Measurements from ENCODE around the gene IGFBPL1.

The IGFBPL1 gene

GRCh38 chr9:38439916-38440301 is 15.7 kb upstream of the IGFBPL1 start:
- no peak overlapping the region for H3K4me3 ChIP-seq (ENCODE audit: low read depth, low read length)
- TF ChIP-seq CTCF (IDR thresholded peaks at IDR 0.05; ENCODE audit: borderline replicate concordance, insufficient read depth, low read depth, low read length): no peak

- H3K4me3 ChIP-seq (ENCODE audit: low read depth, low read length): no peak overlapping the region
- TF ChIP-seq CTCF (IDR thresholded peaks at IDR 0.05; ENCODE audit: borderline replicate concordance, insufficient read depth, low read depth, low read length): no peak
Observed at GRCh38 chr9:38439291-38439915, 15.1 kb upstream of the IGFBPL1 start.

GRCh38 chr9:38437193-38437823 is 13.1 kb upstream of the IGFBPL1 start:
- no peak for TF ChIP-seq CTCF (IDR thresholded peaks at IDR 0.05; ENCODE audit: borderline replicate concordance, insufficient read depth, low read depth, low read length)
- no peak overlapping the region for H3K4me3 ChIP-seq (ENCODE audit: low read depth, low read length)

GRCh38 chr9:38436708-38437107 is 12.5 kb upstream of the IGFBPL1 start:
- no peak for TF ChIP-seq CTCF (IDR thresholded peaks at IDR 0.05; ENCODE audit: borderline replicate concordance, insufficient read depth, low read depth, low read length)
- H3K4me3 ChIP-seq (ENCODE audit: low read depth, low read length): no peak overlapping the region

- H3K4me3 ChIP-seq (ENCODE audit: low read depth, low read length): no peak overlapping the region
- no peak for TF ChIP-seq CTCF (IDR thresholded peaks at IDR 0.05; ENCODE audit: borderline replicate concordance, insufficient read depth, low read depth, low read length)
Observed at GRCh38 chr9:38435521-38435920, 11.3 kb upstream of the IGFBPL1 start.

GRCh38 chr9:38434853-38435252 is 10.6 kb upstream of the IGFBPL1 start:
- TF ChIP-seq CTCF (IDR thresholded peaks at IDR 0.05; ENCODE audit: borderline replicate concordance, insufficient read depth, low read depth, low read length): no peak
- H3K4me3 ChIP-seq (ENCODE audit: low read depth, low read length): no peak overlapping the region

- no peak for TF ChIP-seq CTCF (IDR thresholded peaks at IDR 0.05; ENCODE audit: borderline replicate concordance, insufficient read depth, low read depth, low read length)
- no peak overlapping the region for H3K4me3 ChIP-seq (ENCODE audit: low read depth, low read length)
Observed at GRCh38 chr9:38434365-38434764, 10.1 kb upstream of the IGFBPL1 start.

Data from GM12875 (cell line).